A172 (cell line): ENCODE results near the gene LY6G6C. TPM values are rescaled to one million over a fixed set of nuclear protein-coding genes. Genes with fewer than 3 reads are reported as not detected.
"Not testable (repeated sequence)": the region's sequence is repeated elsewhere in the genome, so short reads cannot be mapped to it uniquely, and the experiment has no call there.

Experiments
- DNase-seq: peaks from one replicate; pipeline ENCODE4 v3.0.0-alpha.2; 2015; ENCODE audit warnings: low spot score
- total RNA-seq: library from RNA; depleted of rRNA; stranded (reverse); fragments of >200 nt; shearing (Covaris generic); gene quantifications from 2 replicates; pipeline ENCODE4 v1.2.3, GENCODE V29; 2014

Gene LY6G6C
- total RNA-seq, 1 experiment from 2014 or later, result not detected

DNA sequence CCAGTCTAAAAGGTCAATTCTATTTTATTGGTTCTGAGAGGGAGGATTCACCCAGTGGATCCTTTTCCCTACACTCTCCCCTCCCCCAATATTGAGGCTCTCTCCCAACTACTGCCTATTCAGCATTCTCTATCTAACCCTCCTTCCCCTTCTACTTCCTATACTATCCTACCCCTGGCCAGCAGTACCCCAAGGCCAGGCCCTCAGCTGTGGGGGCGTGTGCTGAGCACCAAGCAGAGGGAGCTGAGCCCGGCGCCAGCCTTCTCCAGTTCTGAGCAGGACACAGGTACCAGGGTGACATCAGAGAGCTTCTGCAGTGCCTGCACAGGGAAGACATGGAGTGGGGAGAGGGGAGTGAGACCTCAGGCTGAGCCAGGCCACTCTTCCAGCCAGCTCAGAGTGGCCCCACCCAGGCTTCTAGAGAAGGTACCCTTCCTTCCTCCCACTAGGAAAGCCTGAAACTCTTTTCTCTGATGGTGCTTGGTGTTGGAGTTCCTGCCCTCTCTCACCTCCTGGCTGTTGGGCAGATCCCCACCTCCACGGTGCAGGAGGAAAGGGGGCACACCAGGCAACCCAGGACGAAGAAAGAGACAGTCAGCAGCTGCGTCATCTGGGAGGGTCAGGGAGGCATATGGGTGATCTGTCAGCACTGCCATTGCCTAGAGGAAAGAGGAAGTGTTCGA lies 5.6 kb upstream of the LY6G6C start:
- no peak for DNase-seq

DNA sequence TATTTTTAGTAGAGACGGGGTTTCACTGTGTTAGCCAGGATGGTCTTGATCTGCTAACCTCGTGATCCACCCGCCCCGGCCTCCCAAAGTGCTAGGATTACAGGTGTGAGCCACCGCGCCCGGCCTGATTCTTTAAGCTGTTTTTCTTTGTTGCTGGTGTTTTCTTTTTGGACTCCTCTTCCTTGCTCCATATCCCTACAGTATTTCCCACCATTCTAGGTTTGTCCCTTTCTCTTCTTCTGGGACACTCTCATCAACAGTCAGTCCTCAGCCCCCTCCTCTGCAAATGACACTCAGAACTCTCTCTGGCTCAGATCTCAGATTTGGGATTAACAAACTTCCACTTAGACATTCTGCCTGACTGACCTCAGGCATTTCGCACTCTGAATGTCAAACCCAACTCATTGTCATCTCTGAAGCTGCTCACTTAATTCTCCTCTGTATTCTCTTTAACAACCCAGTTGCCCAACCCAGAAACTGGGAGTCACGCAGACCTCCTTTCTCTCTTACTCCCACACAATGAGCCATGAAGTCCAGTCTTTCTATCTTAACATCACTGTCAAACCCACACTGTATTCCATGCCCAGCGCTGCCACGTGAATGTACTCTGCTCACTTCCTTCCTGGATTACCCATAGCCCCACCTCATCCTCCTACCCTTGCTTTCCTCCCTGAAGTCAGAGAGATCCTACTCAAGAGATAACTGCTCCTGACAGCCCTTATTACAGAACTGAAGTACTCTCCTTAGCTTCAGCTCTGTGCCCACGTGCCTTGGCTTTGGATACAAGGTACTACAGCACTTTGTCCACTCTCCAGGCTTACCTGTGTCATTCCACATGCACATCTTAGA lies 4.2 kb upstream of the LY6G6C start:
- no peak for DNase-seq

DNA sequence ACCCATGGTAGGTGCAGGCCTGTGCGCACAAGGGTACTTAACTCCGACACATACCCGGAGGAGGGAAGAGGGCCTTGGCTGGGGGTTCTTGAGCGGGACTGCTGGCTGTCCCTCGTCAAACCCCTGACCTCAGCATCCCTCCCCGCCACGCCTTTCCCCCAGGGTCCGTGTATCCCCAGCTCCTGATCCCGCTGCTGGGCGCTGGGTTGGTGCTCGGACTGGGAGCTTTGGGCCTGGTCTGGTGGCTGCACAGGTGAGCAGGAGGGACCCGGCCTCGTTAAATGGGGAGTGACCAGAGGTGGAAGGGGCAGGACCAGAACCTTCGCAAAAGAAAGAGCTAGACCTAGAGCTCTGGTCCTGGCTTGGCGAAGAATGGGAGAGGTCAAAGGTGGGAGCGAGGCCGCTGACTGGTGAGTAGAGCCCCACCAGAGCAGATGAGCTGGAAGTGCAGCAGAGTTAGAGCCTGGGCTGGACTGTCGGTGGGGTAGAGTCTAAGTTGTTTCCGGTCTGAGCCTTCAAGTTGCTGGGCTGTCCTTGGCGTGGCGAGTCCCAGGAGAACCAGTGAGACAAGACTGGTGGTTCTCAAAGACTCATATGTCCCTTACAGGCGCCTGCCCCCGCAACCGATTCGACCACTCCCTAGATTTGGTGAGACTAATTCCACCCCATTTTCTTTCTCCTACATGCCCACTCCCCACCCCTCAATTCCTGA lies 2.6 kb upstream of the LY6G6C start:
- no peak for DNase-seq

DNA sequence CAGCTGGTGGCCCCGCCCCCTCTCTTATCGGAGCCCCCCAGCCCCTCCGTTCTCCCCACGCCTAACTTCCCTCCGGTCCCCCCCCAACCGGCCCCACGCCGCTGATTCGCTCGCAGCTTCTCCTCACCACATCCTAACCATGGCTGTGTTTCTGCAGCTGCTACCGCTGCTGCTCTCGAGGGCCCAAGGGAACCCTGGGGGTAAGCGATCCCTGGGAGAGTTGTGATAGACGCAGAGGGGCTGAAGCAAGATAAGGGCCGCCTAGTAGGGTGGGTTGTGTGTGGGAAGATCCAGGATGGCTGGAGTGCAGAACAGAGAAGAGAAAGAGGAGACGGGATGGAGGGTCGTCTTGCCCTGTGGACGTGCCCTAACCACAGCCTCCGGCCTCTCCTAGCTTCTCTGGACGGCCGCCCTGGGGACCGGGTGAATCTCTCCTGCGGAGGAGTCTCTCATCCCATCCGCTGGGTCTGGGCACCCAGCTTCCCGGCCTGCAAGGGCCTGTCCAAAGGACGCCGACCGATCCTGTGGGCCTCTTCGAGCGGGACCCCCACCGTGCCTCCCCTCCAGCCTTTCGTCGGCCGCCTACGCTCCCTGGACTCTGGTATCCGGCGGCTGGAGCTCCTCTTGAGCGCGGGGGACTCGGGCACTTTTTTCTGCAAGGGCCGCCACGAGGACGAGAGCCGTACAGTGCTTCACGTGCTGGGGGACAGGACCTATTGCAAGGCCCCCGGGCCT lies 1.9 kb upstream of the LY6G6C start, which contains the start of gene MPIG6B:
TSS of gene MPIG6B (plus strand) at position 129 of the 735 bp plus-strand sequence. CDS start at position 140, 11 bp downstream.
- DNase-seq, result no peak

DNA sequence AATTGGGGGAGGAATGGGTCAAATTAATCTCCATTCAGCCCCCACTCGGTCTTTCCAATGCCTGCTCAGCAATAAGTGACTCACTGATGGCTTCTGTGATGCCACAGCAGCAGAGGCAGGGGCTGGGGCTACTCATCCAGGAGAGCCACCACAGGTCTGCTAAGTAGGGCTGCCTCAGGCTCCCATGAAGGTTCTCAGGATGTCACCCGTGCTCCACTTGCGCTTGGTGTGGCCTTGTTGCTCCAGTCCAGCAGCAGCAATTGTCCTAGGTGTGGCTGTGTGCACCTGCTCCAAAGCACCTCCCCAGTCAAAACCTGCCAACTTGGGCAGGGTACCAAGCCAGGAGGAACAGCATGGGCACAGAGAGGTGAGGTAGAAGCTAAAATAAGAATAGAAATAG lies 627 bp upstream of the LY6G6C start:
- DNase-seq, result no peak

DNA sequence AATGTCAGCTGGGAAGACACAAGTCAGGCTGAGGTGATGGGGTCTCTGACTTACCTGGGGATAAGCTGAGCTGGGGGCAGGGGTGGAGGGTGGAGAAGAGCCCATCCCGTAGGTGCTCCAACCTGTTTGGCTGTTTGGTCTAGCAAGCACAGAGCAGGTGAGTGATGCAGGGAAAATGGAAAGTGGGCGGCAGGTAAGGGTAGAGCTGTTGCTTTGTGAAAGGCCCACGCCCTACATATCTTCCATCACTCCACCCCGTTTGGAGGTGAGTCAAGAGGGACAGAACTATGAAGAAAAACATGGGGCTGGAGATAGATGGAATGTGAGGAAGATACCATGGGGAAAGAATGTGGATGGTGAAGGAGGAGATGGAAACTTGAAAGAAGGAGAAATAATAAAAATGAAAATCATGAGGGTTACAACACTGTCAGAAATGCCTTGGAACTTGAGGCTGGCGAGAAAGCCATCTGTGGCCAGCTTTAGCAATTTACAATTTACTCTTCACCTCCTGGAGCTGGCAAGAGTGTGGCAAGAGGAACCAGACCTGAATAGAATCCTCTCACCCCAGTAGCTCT lies 1.3 kb downstream of the LY6G6C start:
- DNase-seq, result no peak

DNA sequence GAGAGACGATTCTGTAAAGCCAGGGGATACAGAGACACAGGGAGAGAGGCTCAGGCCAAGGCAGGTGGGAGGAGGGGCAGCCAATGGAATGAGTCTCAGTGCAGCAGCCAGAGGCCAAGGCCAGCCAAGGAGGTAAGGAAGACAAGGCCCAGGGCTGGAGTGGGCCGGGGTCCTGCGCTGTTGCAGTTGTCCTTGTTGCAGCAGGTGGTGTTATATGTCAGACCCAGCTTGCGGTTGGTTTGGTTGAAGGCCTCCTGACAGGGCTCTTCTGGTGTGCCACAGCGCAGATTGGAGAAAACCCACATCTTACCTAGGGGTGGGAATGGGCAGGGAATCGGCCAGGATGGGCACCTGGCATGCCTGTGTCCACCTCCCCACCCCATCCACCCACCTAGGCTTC lies 2.5 kb downstream of the LY6G6C start:
- no peak for DNase-seq

DNA sequence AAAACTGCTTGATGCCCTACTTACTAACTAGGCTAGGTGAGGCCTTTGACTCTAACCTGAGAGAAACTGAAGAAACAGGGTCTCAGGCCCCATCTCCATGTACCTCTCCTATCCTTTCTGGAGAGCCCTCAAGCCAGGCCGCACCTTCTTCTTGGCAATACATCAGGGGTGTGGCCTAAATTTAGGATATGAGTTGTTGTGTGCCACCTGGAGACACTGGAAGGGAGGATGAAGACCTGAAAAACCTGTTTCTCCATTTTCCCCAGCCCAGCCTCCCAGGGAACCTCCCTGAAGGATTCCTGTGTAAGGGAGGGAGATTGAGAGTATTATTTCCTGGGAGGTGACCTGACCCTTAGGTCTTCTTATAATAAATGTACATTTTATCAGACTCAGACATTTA lies 3.3 kb downstream of the LY6G6C start:
- DNase-seq, result no peak

DNA sequence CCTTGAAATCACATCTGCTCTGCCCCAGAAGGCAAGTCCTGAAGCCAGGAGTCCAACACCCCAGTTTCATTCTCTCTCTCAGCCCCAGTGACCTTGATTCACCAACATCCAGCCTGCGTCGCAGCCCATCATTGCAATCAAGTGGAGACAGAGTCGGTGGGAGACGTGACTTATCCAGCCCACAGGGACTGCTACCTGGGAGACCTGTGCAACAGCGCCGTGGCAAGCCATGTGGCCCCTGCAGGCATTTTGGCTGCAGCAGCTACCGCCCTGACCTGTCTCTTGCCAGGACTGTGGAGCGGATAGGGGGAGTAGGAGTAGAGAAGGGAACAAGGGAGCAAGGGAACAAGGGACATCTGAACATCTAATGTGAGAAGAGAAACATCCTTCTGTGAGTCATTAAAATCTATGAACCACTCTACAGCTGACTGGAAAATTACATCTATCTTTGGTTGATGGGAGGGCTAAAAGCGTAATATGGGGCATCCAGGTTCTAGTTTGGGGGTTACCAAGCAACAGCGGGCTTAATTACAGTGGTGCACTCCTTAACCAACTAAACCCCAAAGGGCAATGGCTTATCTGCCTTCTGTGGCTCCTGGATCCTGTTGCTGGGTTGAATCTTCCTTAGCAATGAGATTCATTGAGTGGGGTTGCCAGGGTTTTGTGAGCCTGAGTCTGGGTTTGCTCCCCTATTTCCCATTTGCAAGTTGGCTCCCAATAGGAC lies 3.9 kb downstream of the LY6G6C start:
- DNase-seq, result no peak

DNA sequence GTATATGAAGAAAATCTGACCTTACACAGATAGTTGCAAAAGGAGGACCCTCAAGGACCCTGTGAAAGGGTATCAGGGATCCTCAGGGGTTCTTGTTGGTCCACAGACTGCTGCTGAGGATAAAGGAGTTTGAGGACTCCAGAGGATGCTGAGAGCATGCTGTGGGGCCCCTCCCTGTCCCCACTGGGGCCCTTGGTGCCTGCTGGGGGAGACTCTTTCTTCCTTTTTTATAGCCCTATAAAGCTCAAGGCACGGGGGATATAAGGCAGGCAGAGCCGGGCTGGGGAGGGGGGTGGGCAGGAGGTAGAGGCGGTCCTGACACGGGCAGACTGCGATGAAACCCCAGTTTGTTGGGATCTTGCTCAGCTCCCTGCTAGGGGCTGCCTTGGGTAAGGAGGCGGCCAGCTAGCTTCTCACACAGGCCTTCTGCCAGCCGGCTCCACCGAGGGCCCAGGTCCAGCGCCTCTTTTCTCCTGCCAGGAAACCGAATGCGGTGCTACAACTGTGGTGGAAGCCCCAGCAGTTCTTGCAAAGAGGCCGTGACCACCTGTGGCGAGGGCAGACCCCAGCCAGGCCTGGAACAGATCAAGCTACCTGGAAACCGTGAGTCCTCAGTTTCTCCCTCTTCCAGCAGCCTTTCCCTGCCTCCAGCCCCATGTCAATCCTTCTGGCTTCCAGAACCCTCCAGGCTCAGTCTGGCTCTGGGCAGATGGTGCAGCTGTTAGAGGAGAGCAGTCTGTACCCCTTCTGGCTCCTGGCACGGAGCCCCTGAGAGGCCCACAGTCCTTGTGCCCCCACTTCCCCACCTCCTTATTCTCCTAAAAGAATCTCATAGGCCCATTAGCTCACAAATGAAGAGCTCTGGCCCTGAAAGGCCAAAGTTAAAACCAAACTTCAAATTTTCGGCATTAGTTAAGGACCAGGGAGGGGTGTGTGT lies 6.3 kb downstream of the LY6G6C start, which contains the start of gene LY6G6D:
TSS of gene LY6G6D (plus strand) at position 327 of the 937 bp plus-strand sequence. CDS start at position 335, 8 bp downstream.
- no peak for DNase-seq

DNA sequence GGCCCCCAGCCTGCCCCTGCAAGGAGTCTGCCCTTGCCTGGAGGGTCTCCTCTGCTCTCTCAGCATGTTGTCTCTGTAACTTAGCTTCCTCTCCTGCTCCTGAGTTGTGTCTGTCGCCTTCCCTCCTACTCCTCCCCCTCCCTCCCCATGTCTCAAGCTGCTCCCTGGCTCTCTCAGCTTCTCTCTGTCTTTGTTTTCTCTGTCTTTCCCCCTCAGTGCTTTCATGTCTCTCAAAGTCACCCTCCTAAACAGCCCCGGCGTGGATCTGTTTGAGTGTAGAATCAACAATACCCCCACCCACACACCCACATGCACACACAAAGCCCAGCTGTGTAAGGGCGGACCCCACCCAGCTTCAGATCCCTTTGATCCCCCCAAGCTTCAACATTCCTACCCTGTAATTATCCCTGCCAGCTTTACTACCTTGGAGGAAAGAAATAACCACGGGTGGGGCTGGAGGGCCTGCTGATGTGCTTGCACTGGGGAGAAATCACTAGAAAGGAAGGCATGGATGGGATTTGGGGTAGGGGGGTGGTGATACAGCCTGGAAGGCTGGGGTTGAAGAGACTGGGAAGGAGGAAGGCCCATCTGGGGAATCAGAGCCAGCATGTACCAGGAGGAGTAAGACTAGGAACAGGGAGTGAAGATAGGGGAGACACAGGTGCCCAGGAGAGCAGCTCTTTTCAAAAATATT lies 7.4 kb downstream of the LY6G6C start:
- DNase-seq, result no peak

DNA sequence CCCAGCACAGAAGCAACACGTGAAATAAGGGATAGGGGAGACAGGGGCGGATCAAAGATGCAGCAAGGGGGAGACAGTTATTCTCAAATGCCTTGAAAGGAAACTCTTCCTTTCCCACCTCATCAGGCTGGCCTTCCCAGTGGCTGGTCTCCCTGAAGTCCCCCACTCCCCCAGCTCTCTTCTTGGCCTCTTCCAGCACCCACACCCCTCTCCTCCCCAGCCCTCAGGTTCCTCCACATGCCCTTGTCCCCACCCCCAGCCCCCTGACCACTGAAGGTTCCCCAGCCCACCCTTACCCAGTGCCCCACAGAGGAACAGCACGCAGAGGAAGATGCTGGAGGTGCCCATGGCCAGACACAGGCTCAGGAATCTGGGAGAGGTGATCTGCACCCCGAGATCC lies 8.1 kb downstream of the LY6G6C start:
- DNase-seq, result no peak

DNA sequence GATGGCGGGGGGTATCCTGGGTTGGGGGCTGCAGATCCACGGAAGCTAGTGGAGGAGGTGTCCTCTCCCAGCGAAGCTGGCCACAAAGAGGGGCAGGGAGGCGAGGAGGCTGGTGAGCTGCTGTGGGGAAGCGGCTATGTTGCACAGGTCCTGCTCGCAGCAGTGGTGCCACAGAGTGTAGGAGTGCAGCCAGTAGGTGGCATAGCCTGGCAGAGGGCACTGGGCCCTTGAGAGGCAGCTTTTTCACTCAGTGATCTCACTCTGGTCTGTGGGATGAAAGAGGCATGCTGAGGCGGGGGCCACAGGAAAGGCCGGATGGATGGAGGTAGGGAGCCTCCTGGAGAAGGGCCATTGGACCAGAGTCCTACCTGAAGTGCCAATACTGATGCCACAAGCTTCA lies 9.2 kb downstream of the LY6G6C start:
- no peak for DNase-seq

DNA sequence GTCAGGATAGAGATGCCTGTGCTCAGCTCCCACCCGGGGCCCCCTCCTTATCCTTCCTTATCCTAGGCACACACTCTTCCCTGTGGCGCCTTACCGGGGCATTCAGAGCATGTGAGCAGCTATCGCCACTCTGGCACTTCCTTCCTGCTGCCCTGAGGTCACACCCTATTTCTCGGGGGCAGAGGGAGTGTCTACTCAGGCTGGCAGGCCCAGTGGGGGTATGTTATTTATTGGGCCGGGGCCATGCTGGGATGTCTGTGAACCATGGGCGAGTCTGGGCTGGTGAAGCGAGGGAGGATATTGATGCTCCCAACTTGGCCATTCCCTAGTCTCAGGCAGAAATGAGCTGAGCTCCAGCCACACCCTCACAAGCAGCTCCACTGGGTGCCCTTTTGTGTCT lies 10.3 kb downstream of the LY6G6C start:
- no peak for DNase-seq

DNA sequence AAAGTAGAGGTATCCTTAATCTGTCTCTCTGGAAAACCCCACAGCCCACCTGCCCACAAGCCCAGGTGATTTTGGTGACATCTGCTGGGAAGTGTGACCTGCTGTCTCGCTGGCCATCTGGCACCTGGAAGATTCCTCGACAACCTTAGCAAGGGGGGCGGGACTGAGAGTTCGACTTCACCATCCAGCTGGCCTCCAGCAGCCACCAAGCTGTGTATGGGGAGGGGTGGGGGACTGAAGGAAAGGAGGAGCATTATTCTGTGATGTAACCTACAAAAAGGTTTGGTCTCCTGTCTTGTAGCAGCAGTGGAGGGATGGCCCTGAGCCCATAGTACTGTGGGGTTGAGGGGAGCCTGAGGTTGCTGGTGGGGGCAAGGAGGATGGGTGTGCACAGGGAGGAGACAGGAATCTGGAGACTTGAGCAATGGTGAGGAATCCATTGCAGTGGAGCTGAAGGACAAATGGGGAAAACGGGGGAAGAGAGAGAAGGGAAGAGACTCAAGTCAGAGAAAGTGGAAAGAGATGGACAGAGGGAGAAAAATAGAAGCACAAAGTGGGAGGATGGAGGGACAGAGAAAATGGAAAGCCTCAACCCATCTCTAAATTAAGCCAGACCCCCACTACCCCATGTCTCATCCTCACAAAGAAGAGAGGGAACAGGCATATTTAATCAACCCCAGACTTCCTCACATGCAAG lies 10.9 kb downstream of the LY6G6C start:
- DNase-seq, result no peak

DNA sequence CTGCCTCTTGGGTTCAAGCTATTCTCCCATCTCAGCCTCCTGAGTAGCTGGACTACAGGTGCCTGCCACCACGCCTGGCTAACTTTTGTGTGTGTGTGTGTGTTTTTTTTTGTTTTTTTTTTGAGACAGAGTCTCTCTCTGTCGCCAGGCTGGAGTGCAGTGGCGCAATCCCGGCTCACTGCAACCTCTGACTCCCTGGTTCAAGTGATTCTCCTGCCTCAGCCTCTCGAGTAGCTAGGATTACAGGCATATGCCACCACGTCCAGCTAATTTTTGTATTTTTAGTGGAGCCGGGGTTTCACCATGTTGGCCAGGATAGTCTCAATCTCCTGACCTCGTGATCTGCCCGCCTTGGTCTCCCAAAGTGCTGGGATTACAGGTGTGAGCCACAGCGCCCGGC lies 12.4 kb downstream of the LY6G6C start:
- not testable (repeated sequence) for DNase-seq

DNA sequence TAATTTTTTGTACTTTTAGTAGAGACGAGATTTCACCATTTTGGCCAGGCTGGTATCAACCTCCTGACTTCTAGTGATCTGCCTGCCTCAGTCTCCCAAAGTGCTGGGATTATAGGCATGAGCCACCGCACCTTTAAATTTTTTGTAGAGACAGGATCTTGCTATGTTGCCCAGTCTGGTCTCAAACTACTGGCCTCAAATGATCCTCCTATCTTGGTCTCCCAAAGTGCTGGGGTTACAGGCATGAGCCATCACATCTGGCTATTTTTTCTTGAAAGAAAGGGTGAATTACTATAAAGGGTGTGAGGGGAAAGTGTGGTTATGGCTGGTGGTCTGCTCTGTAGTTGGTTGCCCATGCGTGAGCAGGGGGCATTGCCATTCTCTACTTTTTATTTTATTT lies 13.3 kb downstream of the LY6G6C start:
- DNase-seq, result no peak

DNA sequence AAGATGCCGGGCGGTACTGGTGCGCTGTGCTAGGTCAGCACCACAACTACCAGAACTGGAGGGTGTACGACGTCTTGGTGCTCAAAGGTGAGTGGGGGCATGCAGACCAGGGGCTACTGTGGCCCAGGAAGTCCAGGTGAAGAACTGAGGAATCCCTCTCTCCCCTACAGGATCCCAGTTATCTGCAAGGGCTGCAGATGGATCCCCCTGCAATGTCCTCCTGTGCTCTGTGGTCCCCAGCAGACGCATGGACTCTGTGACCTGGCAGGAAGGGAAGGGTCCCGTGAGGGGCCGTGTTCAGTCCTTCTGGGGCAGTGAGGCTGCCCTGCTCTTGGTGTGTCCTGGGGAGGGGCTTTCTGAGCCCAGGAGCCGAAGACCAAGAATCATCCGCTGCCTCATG lies 13.8 kb downstream of the LY6G6C start:
- no peak for DNase-seq
